Measurements from ENCODE around the gene PSME3. TPM values are rescaled to one million over a fixed set of nuclear protein-coding genes. Genes with fewer than 3 reads are reported as not detected.

Gene PSME3
- total and polyA plus RNA-seq, 11 donors: 47.4 to 157 (median 67.7) TPM

- Histone ChIP-seq H3K27ac (no peak overlapping the region), H3K27me3 (no peaks in the 10 kb centered on the region), H3K4me3 (no peak overlapping the region), H3K9me3 (no peaks in the 10 kb centered on the region), H3K36me3 (peaks cover 0 to 59% (median 55%) of the 10 kb centered on the region in 9 donors), H3K4me1 (peaks cover 0 to 20% (median 5%) of the 10 kb centered on the region in 12 donors)
- no peak for DNase-seq
- ATAC-seq: peak in 1 of 4 donors; percentile 6
- intact Hi-C loops (cut with DNase I): loop anchor here in 5 of 10 donors (2.0 to 5.0 kb wide), 4 partner anchors 47 to 92 kb away; no protein-coding TSS in a partner anchor
- WGBS, 4 donors: 89 to 94% (median 90%) methylated on average over 13 to 24 of the region's 24 CpGs
- TF ChIP-seq POLR2A (IDR thresholded peaks at IDR 0.05) (no peak), CTCF (IDR thresholded peaks at IDR 0.05) (no peak)
Measured at GRCh38 chr17:42844761-42845555, 11.8 kb downstream of the PSME3 start.

GRCh38 chr17:42845556-42845917, 12.3 kb downstream of the PSME3 start:
- TF ChIP-seq POLR2A (IDR thresholded peaks at IDR 0.05): no peak
- TF ChIP-seq CTCF (IDR thresholded peaks at IDR 0.05): no peak
- H3K36me3 ChIP-seq: peaks cover 0 to 53% (median 49%) of the 10 kb centered on the region in 9 donors
- 90 to 96% (median 92%) methylated on average over 11 to 12 of the region's 12 CpGs for WGBS, 4 donors
- ATAC-seq (no peak), DNase-seq (no peak)
- H3K4me1 ChIP-seq: peaks cover 0 to 25% (median 8%) of the 10 kb centered on the region in 12 donors
- intact Hi-C loops (cut with DNase I): loop anchor here in 4 of 10 donors (2.0 to 5.0 kb wide), 3 partner anchors 47 to 91 kb away; no protein-coding TSS in a partner anchor
- H3K27me3 ChIP-seq: no peaks in the 10 kb centered on the region
- H3K4me3 ChIP-seq: no peak overlapping the region
- H3K9me3 ChIP-seq: no peaks in the 10 kb centered on the region
- H3K27ac ChIP-seq: no peak overlapping the region

GRCh38 chr17:42845918-42846593, 12.9 kb downstream of the PSME3 start:
- intact Hi-C loops (cut with DNase I): loop anchor here in 4 of 10 donors (2.0 to 5.0 kb wide), 3 partner anchors 46 to 91 kb away; no protein-coding TSS in a partner anchor
- no peak for ATAC-seq
- no peak for DNase-seq
- Histone ChIP-seq H3K36me3 (peaks cover 0 to 48% (median 45%) of the 10 kb centered on the region in 9 donors), H3K4me3 (no peak overlapping the region), H3K27ac (peak overlapping the region in 1 of 12 donors; percentile 27), H3K27me3 (no peaks in the 10 kb centered on the region), H3K4me1 (peaks cover 0 to 29% (median 10%) of the 10 kb centered on the region in 12 donors), H3K9me3 (no peaks in the 10 kb centered on the region)
- WGBS, 4 donors: 75 to 81% (median 78%) methylated on average over 7 of the region's 7 CpGs
- TF ChIP-seq CTCF (IDR thresholded peaks at IDR 0.05) (no peak), POLR2A (IDR thresholded peaks at IDR 0.05) (no peak)

All from heart left ventricle (tissue), 16 donors.